ENCODE measurements around the gene CYP2U1.

- TF ChIP-seq REST (IDR thresholded peaks at IDR 0.05; ENCODE audit: insufficient read depth in 1 of 2, low read depth in 2 of 2, low read length in 2 of 2) (no peak), TAF1 (IDR thresholded peaks at IDR 0.05; ENCODE audit: borderline replicate concordance, insufficient read depth, low read length) (no peak), POLR2AphosphoS5 (IDR thresholded peaks at IDR 0.05; ENCODE audit: low read depth, low read length) (no peak)
Observed at GRCh38 chr4:107996949-107997788, 65.8 kb downstream of the CYP2U1 start.
